ENCODE measurements around the gene GCNT2. TPM values are rescaled to one million over a fixed set of nuclear protein-coding genes. Genes with fewer than 3 reads are reported as not detected.

Gene GCNT2
- total and polyA plus RNA-seq, 2 of the 8 experiments (the other 6 are each of a cell fraction or from before 2014, with no cell fraction given) = 19.3 to 52.5 TPM

DNA sequence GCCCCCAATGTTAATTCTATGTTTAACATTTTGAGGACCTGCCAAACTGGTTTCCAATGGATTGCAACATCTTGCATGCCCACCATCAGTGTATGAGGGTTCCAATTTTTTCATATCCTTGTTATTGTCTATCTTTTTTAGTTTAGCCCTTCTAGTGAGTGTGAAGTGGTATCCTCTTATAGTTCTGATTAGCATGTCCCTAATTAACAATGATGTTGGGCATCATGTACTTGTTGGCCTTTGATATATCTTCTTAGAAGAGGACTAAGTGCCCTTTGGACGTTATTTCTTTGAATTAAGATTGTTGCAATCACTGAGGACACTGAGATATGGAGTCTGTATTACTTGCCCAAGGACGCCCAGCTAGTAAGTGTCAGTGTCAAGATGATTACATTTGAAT lies 22.3 kb downstream of the GCNT2 start:
- 90% methylated on average over 2 of the region's 2 CpGs; no CpG with 5 or more reads in 1 of the 2 experiments for WGBS, 2 experiments (ENCODE audit: extremely low coverage in 1 of 2, insufficient coverage in 1 of 2, insufficient read length in 1 of 2, insufficient replicate concordance in 2 of 2, low coverage in 1 of 2, low lambda C conversion rate in 2 of 2, missing lambda C conversion rate in 1 of 2)
- H3K56ac ChIP-seq (replicated peaks; ENCODE audit: insufficient read length, low read depth, low read length) = no peak overlapping the region
- H3K23me2 ChIP-seq (ENCODE audit: low read depth, low read length) = peaks cover 2% of the 10 kb centered on the region; the same call in 1 of the 2 replicates
- DNase-seq (ENCODE audit: low read depth in 1 of 2, low spot score in 2 of 2) = no peak
- no peak overlapping the region for H4K91ac ChIP-seq (replicated peaks; ENCODE audit: insufficient read length, low read length)
- no peak for FAIRE-seq
- H2AFZ ChIP-seq (ENCODE audit: low read length) = no peak overlapping the region
- no peak overlapping the region for H3K4ac ChIP-seq (replicated peaks; ENCODE audit: insufficient read length, low read depth, low read length)
- H3K36me3 ChIP-seq (ENCODE audit: control insufficient read depth in 2 of 4, insufficient read depth in 4 of 4, low read length in 3 of 4) = no peaks in the 10 kb centered on the region
- H2BK120ac ChIP-seq (replicated peaks; ENCODE audit: low read depth, low read length) = no peak overlapping the region
- H3K18ac ChIP-seq (ENCODE audit: extremely low read depth, low read length) = no peak overlapping the region
- H3K27me3 ChIP-seq (replicated peaks in 1 of 4; ENCODE audit: control insufficient read depth in 3 of 4, extremely low read depth in 1 of 4, insufficient read depth in 3 of 4, low read length in 3 of 4) = no peaks in the 10 kb centered on the region
- no peak overlapping the region for H2BK12ac ChIP-seq (ENCODE audit: low read depth, low read length)
- no peak overlapping the region for H2BK20ac ChIP-seq (ENCODE audit: low read length)
- no peaks in the 10 kb centered on the region for H3K79me1 ChIP-seq (ENCODE audit: low read depth, low read length)
- no peak overlapping the region for H2AK5ac ChIP-seq (ENCODE audit: low read depth, low read length)
- TF ChIP-seq CBX8 (IDR thresholded peaks at IDR 0.05; ENCODE audit: borderline replicate concordance, low read depth, low read length) (no peak), CEBPB (IDR thresholded peaks at IDR 0.05; ENCODE audit: low read depth, low read length) (peak; percentile 13; the same call in 1 of the 2 replicates)
- H3K4me2 ChIP-seq (ENCODE audit: insufficient read depth in 1 of 2, low read depth in 2 of 2, low read length in 2 of 2) = no peak overlapping the region
- no peak overlapping the region for H4K8ac ChIP-seq (ENCODE audit: extremely low read depth, insufficient read depth, low read length)
- H3K9me3 ChIP-seq (ENCODE audit: insufficient read depth in 2 of 2, low read depth in 1 of 2, low read length in 1 of 2) = no peaks in the 10 kb centered on the region
- no peak overlapping the region for H3K23ac ChIP-seq (ENCODE audit: insufficient read length)
- H3K79me2 ChIP-seq (ENCODE audit: control insufficient read depth in 1 of 2, insufficient read depth in 2 of 2, low read length in 2 of 2) = no peaks in the 10 kb centered on the region
- H4K20me1 ChIP-seq (replicated peaks in 1 of 2; ENCODE audit: control insufficient read depth in 1 of 2, insufficient read depth in 2 of 2, low read length in 2 of 2) = no peaks in the 10 kb centered on the region
- H3K4me1 ChIP-seq (replicated peaks in 1 of 4; ENCODE audit: control insufficient read depth in 3 of 4, insufficient read depth in 4 of 4, low read length in 3 of 4) = peaks cover 0 to 5% (median 2%) of the 10 kb centered on the region in 4 experiments; a peak in 3 of 7 replicates
- POLR2A ChIA-PET (ENCODE audit: partially characterized antibody) = no interaction called here
- H2BK15ac ChIP-seq (ENCODE audit: low read length) = no peak overlapping the region
- no peak overlapping the region for H3K27ac ChIP-seq (ENCODE audit: low read depth, low read length)
- CTCF ChIA-PET (ENCODE audit: partially characterized antibody) = interaction anchor here (0.9 to 1.0 kb wide), 2 partner anchors 12 kb away, joined by 3 read pairs; no protein-coding TSS in a partner anchor
- no peak overlapping the region for H4K5ac ChIP-seq (ENCODE audit: insufficient read length, low read depth, low read length)
- H3K4me3 ChIP-seq (ENCODE audit: extremely low read depth in 1 of 4, insufficient read depth in 2 of 4, low read depth in 3 of 4, low read length in 4 of 4) = no peak overlapping the region
- no peak overlapping the region for H3K14ac ChIP-seq (ENCODE audit: insufficient read length)
- H2BK5ac ChIP-seq (ENCODE audit: low read depth, low read length) = no peak overlapping the region
- no peak overlapping the region for H3K9ac ChIP-seq (replicated peaks in 1 of 4; ENCODE audit: extremely low read depth in 1 of 4, low read depth in 3 of 4, low read length in 3 of 4)
